ENCODE measurements around the gene SERPINB1. TPM values are rescaled to one million over a fixed set of nuclear protein-coding genes. Genes with fewer than 3 reads are reported as not detected.

Gene SERPINB1
- total and polyA plus RNA-seq, 2 donors from 2014 or later = 37.4 to 86.4 TPM

GRCh38 chr6:2829253-2829652 lies 12.4 kb downstream of the SERPINB1 start:
- peaks cover 0 to 11% (median 4%) of the 10 kb centered on the region in 3 donors for H3K36me3 ChIP-seq (ENCODE audit: control insufficient read depth in 2 of 3, insufficient read depth in 3 of 3, low read length in 3 of 3)
- no peak overlapping the region for H3K4me3 ChIP-seq (ENCODE audit: low read length in 3 of 3)
- no peaks in the 10 kb centered on the region for H3K27me3 ChIP-seq (ENCODE audit: control insufficient read depth, insufficient read depth, low read length)
- no peak for TF ChIP-seq CTCF (IDR thresholded peaks at IDR 0.05; ENCODE audit: borderline replicate concordance, extremely low read depth, insufficient read depth)
- intact Hi-C loops (cut with DNase I) = no loop called here
- H3K9me3 ChIP-seq (ENCODE audit: control insufficient read depth in 2 of 3, insufficient read depth in 1 of 3, low read length in 3 of 3) = no peaks in the 10 kb centered on the region
- no peak overlapping the region for H3K9ac ChIP-seq (ENCODE audit: low read length in 3 of 3)
- no peaks in the 10 kb centered on the region for H3K4me1 ChIP-seq (ENCODE audit: control insufficient read depth in 2 of 3, insufficient read depth in 2 of 3, low read depth in 1 of 3, low read length in 3 of 3)
- DNase-seq (no peak), FAIRE-seq (no peak)
- H3K27ac ChIP-seq (ENCODE audit: low read depth in 2 of 2, low read length in 2 of 2) = no peak overlapping the region

GRCh38 chr6:2828629-2829028 lies 13.0 kb downstream of the SERPINB1 start:
- Histone ChIP-seq H3K4me1 (ENCODE audit: control insufficient read depth in 2 of 3, insufficient read depth in 2 of 3, low read depth in 1 of 3, low read length in 3 of 3) (no peaks in the 10 kb centered on the region), H3K9me3 (ENCODE audit: control insufficient read depth in 2 of 3, insufficient read depth in 1 of 3, low read length in 3 of 3) (no peaks in the 10 kb centered on the region), H3K9ac (ENCODE audit: low read length in 3 of 3) (no peak overlapping the region), H3K27ac (ENCODE audit: low read depth in 2 of 2, low read length in 2 of 2) (no peak overlapping the region), H3K27me3 (ENCODE audit: control insufficient read depth, insufficient read depth, low read length) (no peaks in the 10 kb centered on the region), H3K4me3 (ENCODE audit: low read length in 3 of 3) (no peak overlapping the region), H3K36me3 (ENCODE audit: control insufficient read depth in 2 of 3, insufficient read depth in 3 of 3, low read length in 3 of 3) (peaks cover 0 to 5% (median under 1%) of the 10 kb centered on the region in 3 donors)
- intact Hi-C loops (cut with DNase I) = no loop called here
- no peak for DNase-seq
- no peak for FAIRE-seq
- no peak for TF ChIP-seq CTCF (IDR thresholded peaks at IDR 0.05; ENCODE audit: borderline replicate concordance, extremely low read depth, insufficient read depth)

DNA sequence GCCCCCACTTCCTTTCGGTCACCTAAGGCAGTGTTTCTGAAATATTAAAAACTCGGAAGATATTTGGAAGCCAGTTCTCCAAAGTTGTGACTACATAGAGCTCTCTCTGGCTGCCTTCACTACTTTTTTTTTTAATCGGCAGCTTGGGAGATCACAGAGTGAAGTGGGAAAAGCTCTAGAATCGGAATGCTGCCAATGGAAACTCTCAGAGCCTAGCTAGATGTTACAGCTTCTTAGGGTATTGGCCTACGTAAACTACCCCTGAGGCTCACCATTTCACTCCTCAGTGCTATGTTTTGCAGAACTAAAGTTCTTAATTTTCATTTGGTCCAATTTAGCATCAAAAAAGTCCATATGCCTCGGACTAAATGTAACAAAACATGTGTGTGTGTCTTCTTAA lies 14.5 kb downstream of the SERPINB1 start:
- H3K9ac ChIP-seq (ENCODE audit: low read length in 3 of 3) = no peak overlapping the region

More for the DNA sequence above, 14.5 kb downstream of the SERPINB1 start:
- DNase-seq (no peak), FAIRE-seq (no peak)
- H3K27me3 ChIP-seq (ENCODE audit: control insufficient read depth, insufficient read depth, low read length) = no peaks in the 10 kb centered on the region
- no peaks in the 10 kb centered on the region for H3K4me1 ChIP-seq (ENCODE audit: control insufficient read depth in 2 of 3, insufficient read depth in 2 of 3, low read depth in 1 of 3, low read length in 3 of 3)
- no peaks in the 10 kb centered on the region for H3K9me3 ChIP-seq (ENCODE audit: control insufficient read depth in 2 of 3, insufficient read depth in 1 of 3, low read length in 3 of 3)
- TF ChIP-seq CTCF (IDR thresholded peaks at IDR 0.05; ENCODE audit: borderline replicate concordance, extremely low read depth, insufficient read depth) = no peak
- H3K27ac ChIP-seq (ENCODE audit: low read depth in 2 of 2, low read length in 2 of 2) = no peak overlapping the region
- H3K4me3 ChIP-seq (ENCODE audit: low read length in 3 of 3) = no peak overlapping the region
- intact Hi-C loops (cut with DNase I) = no loop called here
- H3K36me3 ChIP-seq (ENCODE audit: control insufficient read depth in 2 of 3, insufficient read depth in 3 of 3, low read length in 3 of 3) = no peaks in the 10 kb centered on the region

Data from kidney (tissue), 14 donors.